Liver (tissue), 9 donors: Measurements from ENCODE around the gene PAX4. TPM values are rescaled to one million over a fixed set of nuclear protein-coding genes. Genes with fewer than 3 reads are reported as not detected.

Source experiments
- DNase-seq: peaks from one replicate; pipeline ENCODE4 v3.0.0-alpha.2; 2017; ENCODE audit warnings: low spot score
- H3K27ac ChIP-seq, 2 donors: one replicate each; pipeline ENCODE4 v1.7.0; 2013; ENCODE audit warnings: inconsistent platforms in 2 of 2, low read length in 2 of 2, control low read depth in 1 of 2, low read depth in 1 of 2, mild to moderate bottlenecking in 1 of 2
- H3K27me3 ChIP-seq, 4 donors: one replicate each; pipeline versions ENCODE4 v1.6.1 to v1.7.0; 2013; ENCODE audit warnings: low read length in 3 of 4, inconsistent platforms in 1 of 4, mild to moderate bottlenecking in 1 of 4, moderate library complexity in 1 of 4; ENCODE audit not compliant: control insufficient read depth in 4 of 4, insufficient read depth in 4 of 4
- H3K36me3 ChIP-seq, 4 donors: one replicate each; pipeline versions ENCODE4 v1.6.1 to v1.7.0; 2013; ENCODE audit warnings: low read length in 3 of 4, mild to moderate bottlenecking in 3 of 4, low read depth in 1 of 4, moderate library complexity in 1 of 4; ENCODE audit not compliant: control insufficient read depth in 4 of 4, insufficient read depth in 3 of 4
- H3K4me1 ChIP-seq, 4 donors: one replicate each; pipeline versions ENCODE4 v1.6.1 to v1.7.0; 2013; ENCODE audit warnings: low read length in 3 of 4, mild to moderate bottlenecking in 3 of 4, moderate library complexity in 1 of 4; ENCODE audit not compliant: control insufficient read depth in 4 of 4, insufficient read depth in 4 of 4
- H3K4me3 ChIP-seq, 3 donors: one replicate each; pipeline versions ENCODE4 v1.6.1 to v1.7.0; 2013; ENCODE audit warnings: low read length in 3 of 3, control low read depth in 1 of 3, low read depth in 1 of 3, mild to moderate bottlenecking in 1 of 3
- H3K9ac ChIP-seq, 2 donors: one replicate each; pipeline ENCODE4 v1.7.0; 2013; ENCODE audit warnings: low read length in 2 of 2, mild to moderate bottlenecking in 2 of 2, moderate library complexity in 2 of 2, control low read depth in 1 of 2, low read depth in 1 of 2
- H3K9me3 ChIP-seq, 4 donors: one replicate each; pipeline versions ENCODE4 v1.6.1 to v1.7.0; 2013; ENCODE audit warnings: low read length in 3 of 4; ENCODE audit not compliant: control insufficient read depth in 4 of 4
- EGR1 ChIP-seq, 2 donors: IDR thresholded peaks; 2 replicates each; pipeline ENCODE4 v1.6.1; 2016 to 2018; ENCODE audit warnings: antibody characterized with exemption in 2 of 2, low read depth in 2 of 2
- FOXA1 ChIP-seq: IDR thresholded peaks from 2 replicates; pipeline ENCODE4 v1.6.1; 2016; ENCODE audit warnings: antibody characterized with exemption
- GABPA ChIP-seq, 2 donors: IDR thresholded peaks in 1 of 2; conservative IDR thresholded peaks in 1 of 2; 2 replicates each; pipeline ENCODE4 v1.6.1; 2016; ENCODE audit warnings: antibody characterized with exemption in 2 of 2, mild to moderate bottlenecking in 1 of 2, moderate library complexity in 1 of 2
- HNF4A ChIP-seq, 2 donors: conservative IDR thresholded peaks; 2 replicates each; pipeline ENCODE4 v1.6.1; 2016; ENCODE audit warnings: antibody characterized with exemption in 2 of 2, mild to moderate bottlenecking in 2 of 2
- JUND ChIP-seq, 2 donors: IDR thresholded peaks; 2 replicates each; pipeline ENCODE4 v1.6.1; 2016; ENCODE audit warnings: antibody characterized with exemption in 2 of 2
- MAX ChIP-seq: IDR thresholded peaks from 2 replicates; pipeline ENCODE4 v1.6.1; 2016; ENCODE audit warnings: antibody characterized with exemption
- NR2F2 ChIP-seq: IDR thresholded peaks from 2 replicates; pipeline ENCODE4 v1.6.1; 2016; ENCODE audit warnings: antibody characterized with exemption
- RAD21 ChIP-seq, 2 donors: IDR thresholded peaks; 2 replicates each; pipeline ENCODE4 v1.6.1; 2016; ENCODE audit warnings: antibody characterized with exemption in 2 of 2, mild to moderate bottlenecking in 2 of 2
- SP1 ChIP-seq: IDR thresholded peaks from 2 replicates; pipeline ENCODE4 v1.6.1; 2018; ENCODE audit warnings: antibody characterized with exemption, mild to moderate bottlenecking
- TAF1 ChIP-seq: conservative IDR thresholded peaks from 2 replicates; pipeline ENCODE4 v1.6.1; 2016; ENCODE audit warnings: antibody characterized with exemption, mild to moderate bottlenecking
- WGBS: extraction: QIAGEN DNeasy Blood & Tissue Kit; methylation state at CpG from one replicate; pipeline ENCODE4 v1.1.7; 2013; 5-methylcytosine and 5-hydroxymethylcytosine counted together
- polyA plus RNA-seq, 2 donors: library from polyadenylated mRNA; stranded (reverse) in 1 of 2; unstranded in 1 of 2; fragments of 200-250 nt in 1 of 2; fragments of >200 nt in 1 of 2; fragmentation: Nextera tagmentation in 1 of 2; extraction: Ambion mirVana in 1 of 2; gene quantifications; one replicate each; pipeline versions ENCODE4 v1.2.1 to v1.2.3, GENCODE V29; 2013 to 2015
- total RNA-seq, 2 donors: library from RNA; depleted of rRNA; stranded (reverse); fragments of >200 nt; gene quantifications; one replicate each; pipeline ENCODE4 v1.2.3, GENCODE V29; 2014
- TF ChIP-seq, protein P1 (sequence below): IDR thresholded peaks from 2 replicates; pipeline ENCODE4 v1.6.1; 2016; ENCODE audit warnings: antibody characterized with exemption
- TF ChIP-seq, protein P2 (sequence below): fragments of 150-350 bp; IDR thresholded peaks from 2 replicates; pipeline ENCODE4 v1.5.1; 2017; ENCODE audit warnings: improper control_type of control experiment, low read depth, low read length; ENCODE audit not compliant: missing input control
- TF ChIP-seq, protein P3 (sequence below): IDR thresholded peaks from 2 replicates; pipeline ENCODE4 v1.6.1; 2016; ENCODE audit warnings: antibody characterized with exemption, mild to moderate bottlenecking
- donor health status: healthy.
- donor health status: healthy.
- donor health status: healthy.
- donor health status: healthy.
- donor health status: healthy.

The PAX4 gene
- total and polyA plus RNA-seq, 4 donors: not detected

GRCh38 chr7:127591591-127591990, 26.4 kb downstream of the PAX4 start:
- Histone ChIP-seq H3K27me3 (no peaks in the 10 kb centered on the region), H3K9ac (no peak overlapping the region), H3K9me3 (no peaks in the 10 kb centered on the region), H3K4me3 (no peak overlapping the region), H3K27ac (no peak overlapping the region), H3K4me1 (peaks cover 6 to 42% (median 27%) of the 10 kb centered on the region in 4 donors), H3K36me3 (peaks cover 6 to 14% (median 10%) of the 10 kb centered on the region in 4 donors)
- 93% methylated on average over 6 of the region's 6 CpGs for WGBS
- TF ChIP-seq MAX (no peak), NR2F2 (no peak), RAD21 (IDR thresholded peaks at IDR 0.05) (no peak), GABPA (IDR thresholded peaks at IDR 0.05 in 1 of 2, conservative IDR thresholded peaks at IDR 0.05 in 1 of 2) (no peak)
- TF ChIP-seq, protein P1, sequence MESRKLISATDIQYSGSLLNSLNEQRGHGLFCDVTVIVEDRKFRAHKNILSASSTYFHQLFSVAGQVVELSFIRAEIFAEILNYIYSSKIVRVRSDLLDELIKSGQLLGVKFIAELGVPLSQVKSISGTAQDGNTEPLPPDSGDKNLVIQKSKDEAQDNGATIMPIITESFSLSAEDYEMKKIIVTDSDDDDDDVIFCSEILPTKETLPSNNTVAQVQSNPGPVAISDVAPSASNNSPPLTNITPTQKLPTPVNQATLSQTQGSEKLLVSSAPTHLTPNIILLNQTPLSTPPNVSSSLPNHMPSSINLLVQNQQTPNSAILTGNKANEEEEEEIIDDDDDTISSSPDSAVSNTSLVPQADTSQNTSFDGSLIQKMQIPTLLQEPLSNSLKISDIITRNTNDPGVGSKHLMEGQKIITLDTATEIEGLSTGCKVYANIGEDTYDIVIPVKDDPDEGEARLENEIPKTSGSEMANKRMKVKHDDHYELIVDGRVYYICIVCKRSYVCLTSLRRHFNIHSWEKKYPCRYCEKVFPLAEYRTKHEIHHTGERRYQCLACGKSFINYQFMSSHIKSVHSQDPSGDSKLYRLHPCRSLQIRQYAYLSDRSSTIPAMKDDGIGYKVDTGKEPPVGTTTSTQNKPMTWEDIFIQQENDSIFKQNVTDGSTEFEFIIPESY: no peak
- TF ChIP-seq, protein P2, sequence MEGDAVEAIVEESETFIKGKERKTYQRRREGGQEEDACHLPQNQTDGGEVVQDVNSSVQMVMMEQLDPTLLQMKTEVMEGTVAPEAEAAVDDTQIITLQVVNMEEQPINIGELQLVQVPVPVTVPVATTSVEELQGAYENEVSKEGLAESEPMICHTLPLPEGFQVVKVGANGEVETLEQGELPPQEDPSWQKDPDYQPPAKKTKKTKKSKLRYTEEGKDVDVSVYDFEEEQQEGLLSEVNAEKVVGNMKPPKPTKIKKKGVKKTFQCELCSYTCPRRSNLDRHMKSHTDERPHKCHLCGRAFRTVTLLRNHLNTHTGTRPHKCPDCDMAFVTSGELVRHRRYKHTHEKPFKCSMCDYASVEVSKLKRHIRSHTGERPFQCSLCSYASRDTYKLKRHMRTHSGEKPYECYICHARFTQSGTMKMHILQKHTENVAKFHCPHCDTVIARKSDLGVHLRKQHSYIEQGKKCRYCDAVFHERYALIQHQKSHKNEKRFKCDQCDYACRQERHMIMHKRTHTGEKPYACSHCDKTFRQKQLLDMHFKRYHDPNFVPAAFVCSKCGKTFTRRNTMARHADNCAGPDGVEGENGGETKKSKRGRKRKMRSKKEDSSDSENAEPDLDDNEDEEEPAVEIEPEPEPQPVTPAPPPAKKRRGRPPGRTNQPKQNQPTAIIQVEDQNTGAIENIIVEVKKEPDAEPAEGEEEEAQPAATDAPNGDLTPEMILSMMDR: no peak
- DNase-seq: no peak

- DNase-seq: no peak
- TF ChIP-seq, protein P1: no peak
- no peak for TF ChIP-seq MAX
- TF ChIP-seq EGR1 (IDR thresholded peaks at IDR 0.05; ENCODE audit: low read depth in 2 of 2): no peak
- TF ChIP-seq HNF4A (conservative IDR thresholded peaks at IDR 0.05): no peak
- no peak for TF ChIP-seq FOXA1
- TF ChIP-seq TAF1: no peak
- TF ChIP-seq JUND (IDR thresholded peaks at IDR 0.05): no peak
- no peak for TF ChIP-seq NR2F2
- TF ChIP-seq, protein P2: no peak
- TF ChIP-seq SP1: no peak
- TF ChIP-seq, protein P3, sequence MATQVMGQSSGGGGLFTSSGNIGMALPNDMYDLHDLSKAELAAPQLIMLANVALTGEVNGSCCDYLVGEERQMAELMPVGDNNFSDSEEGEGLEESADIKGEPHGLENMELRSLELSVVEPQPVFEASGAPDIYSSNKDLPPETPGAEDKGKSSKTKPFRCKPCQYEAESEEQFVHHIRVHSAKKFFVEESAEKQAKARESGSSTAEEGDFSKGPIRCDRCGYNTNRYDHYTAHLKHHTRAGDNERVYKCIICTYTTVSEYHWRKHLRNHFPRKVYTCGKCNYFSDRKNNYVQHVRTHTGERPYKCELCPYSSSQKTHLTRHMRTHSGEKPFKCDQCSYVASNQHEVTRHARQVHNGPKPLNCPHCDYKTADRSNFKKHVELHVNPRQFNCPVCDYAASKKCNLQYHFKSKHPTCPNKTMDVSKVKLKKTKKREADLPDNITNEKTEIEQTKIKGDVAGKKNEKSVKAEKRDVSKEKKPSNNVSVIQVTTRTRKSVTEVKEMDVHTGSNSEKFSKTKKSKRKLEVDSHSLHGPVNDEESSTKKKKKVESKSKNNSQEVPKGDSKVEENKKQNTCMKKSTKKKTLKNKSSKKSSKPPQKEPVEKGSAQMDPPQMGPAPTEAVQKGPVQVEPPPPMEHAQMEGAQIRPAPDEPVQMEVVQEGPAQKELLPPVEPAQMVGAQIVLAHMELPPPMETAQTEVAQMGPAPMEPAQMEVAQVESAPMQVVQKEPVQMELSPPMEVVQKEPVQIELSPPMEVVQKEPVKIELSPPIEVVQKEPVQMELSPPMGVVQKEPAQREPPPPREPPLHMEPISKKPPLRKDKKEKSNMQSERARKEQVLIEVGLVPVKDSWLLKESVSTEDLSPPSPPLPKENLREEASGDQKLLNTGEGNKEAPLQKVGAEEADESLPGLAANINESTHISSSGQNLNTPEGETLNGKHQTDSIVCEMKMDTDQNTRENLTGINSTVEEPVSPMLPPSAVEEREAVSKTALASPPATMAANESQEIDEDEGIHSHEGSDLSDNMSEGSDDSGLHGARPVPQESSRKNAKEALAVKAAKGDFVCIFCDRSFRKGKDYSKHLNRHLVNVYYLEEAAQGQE: no peak
- H3K4me1 ChIP-seq: peaks cover 6 to 43% (median 27%) of the 10 kb centered on the region in 4 donors
- peaks cover 6 to 14% (median 10%) of the 10 kb centered on the region in 4 donors for H3K36me3 ChIP-seq
- no peaks in the 10 kb centered on the region for H3K9me3 ChIP-seq
- no peak overlapping the region for H3K9ac ChIP-seq
- H3K27me3 ChIP-seq: no peaks in the 10 kb centered on the region
- H3K27ac ChIP-seq: no peak overlapping the region
- H3K4me3 ChIP-seq: no peak overlapping the region
- WGBS: 95% methylated on average over 7 of the region's 7 CpGs
These were observed 26.8 kb downstream of the PAX4 start for GRCh38 chr7:127591189-127591588.
